Measurements from ENCODE around the gene BLTP3A. TPM values are rescaled to one million over a fixed set of nuclear protein-coding genes. Genes with fewer than 3 reads are reported as not detected.
A peak's percentile ranks its signal among the peaks of the same experiment; 100 is the strongest.
"Not testable (repeated sequence)": the region's sequence is repeated elsewhere in the genome, so short reads cannot be mapped to it uniquely, and the experiment has no call there.

The BLTP3A gene, protein sequence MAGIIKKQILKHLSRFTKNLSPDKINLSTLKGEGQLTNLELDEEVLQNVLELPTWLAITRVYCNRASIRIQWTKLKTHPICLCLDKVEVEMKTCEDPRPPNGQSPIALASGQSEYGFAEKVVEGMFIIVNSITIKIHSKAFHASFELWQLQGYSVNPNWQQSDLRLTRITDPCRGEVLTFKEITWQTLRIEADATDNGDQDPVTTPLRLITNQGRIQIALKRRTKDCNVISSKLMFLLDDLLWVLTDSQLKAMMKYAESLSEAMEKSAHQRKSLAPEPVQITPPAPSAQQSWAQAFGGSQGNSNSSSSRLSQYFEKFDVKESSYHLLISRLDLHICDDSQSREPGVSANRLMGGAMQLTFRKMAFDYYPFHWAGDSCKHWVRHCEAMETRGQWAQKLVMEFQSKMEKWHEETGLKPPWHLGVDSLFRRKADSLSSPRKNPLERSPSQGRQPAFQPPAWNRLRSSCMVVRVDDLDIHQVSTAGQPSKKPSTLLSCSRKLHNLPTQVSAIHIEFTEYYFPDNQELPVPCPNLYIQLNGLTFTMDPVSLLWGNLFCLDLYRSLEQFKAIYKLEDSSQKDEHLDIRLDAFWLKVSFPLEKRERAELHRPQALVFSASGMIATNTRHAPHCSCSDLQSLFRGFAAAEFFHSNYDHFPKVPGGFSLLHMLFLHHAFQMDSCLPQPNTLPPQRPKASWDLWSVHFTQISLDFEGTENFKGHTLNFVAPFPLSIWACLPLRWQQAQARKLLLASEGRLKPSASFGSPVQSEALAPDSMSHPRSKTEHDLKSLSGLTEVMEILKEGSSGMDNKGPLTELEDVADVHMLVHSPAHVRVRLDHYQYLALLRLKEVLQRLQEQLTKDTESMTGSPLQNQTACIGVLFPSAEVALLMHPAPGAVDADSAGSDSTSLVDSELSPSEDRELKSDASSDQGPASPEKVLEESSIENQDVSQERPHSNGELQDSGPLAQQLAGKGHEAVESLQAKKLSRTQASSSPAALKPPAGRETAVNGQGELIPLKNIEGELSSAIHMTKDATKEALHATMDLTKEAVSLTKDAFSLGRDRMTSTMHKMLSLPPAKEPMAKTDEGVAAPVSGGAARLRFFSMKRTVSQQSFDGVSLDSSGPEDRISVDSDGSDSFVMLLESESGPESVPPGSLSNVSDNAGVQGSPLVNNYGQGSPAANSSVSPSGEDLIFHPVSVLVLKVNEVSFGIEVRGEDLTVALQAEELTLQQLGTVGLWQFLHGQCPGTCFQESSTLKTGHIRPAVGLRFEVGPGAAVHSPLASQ (N-terminal part only)
- total RNA-seq (ENCODE audit: unreplicated experiment), result 27.8 TPM
- long read RNA-seq, partial matches to known transcripts, result 0 of 3 reads
- long read RNA-seq, other reads (novel, unspliced or antisense), result 3 of 3 reads

GRCh38 chr6:34791701-34792604, at the start of gene BLTP3A:
BLTP3A (plus strand) TSS chr6:34792083; CDS start chr6:34792251, 168 bp downstream.
- TF ChIP-seq CTCF (IDR thresholded peaks at IDR 0.05; ENCODE audit: partially characterized antibody, unreplicated experiment), result no peak
- peak; percentile 83 for DNase-seq
- Mint-ChIP-seq H3K4me3 (ENCODE audit: unreplicated experiment) (peak within 1 kb of the TSS; percentile 97), H3K27ac (ENCODE audit: unreplicated experiment) (peak within 1 kb of the TSS; percentile 98), H3K9me3 (ENCODE audit: unreplicated experiment) (peaks cover 4% of the 10 kb centered on the region), H3K4me1 (ENCODE audit: low read depth, unreplicated experiment) (peaks cover 8% of the 10 kb centered on the region), H3K36me3 (ENCODE audit: unreplicated experiment) (peaks cover 5% of the 10 kb centered on the region), H3K27me3 (ENCODE audit: unreplicated experiment) (peaks cover 11% of the 10 kb centered on the region)

- DNase-seq, result no peak
- Mint-ChIP-seq H3K4me1 (ENCODE audit: low read depth, unreplicated experiment) (no peaks in the 10 kb centered on the region), H3K4me3 (ENCODE audit: unreplicated experiment) (no peak overlapping the region), H3K9me3 (ENCODE audit: unreplicated experiment) (no peaks in the 10 kb centered on the region), H3K36me3 (ENCODE audit: unreplicated experiment) (no peaks in the 10 kb centered on the region), H3K27ac (ENCODE audit: unreplicated experiment) (no peak overlapping the region), H3K27me3 (ENCODE audit: unreplicated experiment) (no peaks in the 10 kb centered on the region)
- TF ChIP-seq CTCF (IDR thresholded peaks at IDR 0.05; ENCODE audit: partially characterized antibody, unreplicated experiment), result no peak
Measured at GRCh38 chr6:34742094-34742493, 49.8 kb upstream of the BLTP3A start.

DNA sequence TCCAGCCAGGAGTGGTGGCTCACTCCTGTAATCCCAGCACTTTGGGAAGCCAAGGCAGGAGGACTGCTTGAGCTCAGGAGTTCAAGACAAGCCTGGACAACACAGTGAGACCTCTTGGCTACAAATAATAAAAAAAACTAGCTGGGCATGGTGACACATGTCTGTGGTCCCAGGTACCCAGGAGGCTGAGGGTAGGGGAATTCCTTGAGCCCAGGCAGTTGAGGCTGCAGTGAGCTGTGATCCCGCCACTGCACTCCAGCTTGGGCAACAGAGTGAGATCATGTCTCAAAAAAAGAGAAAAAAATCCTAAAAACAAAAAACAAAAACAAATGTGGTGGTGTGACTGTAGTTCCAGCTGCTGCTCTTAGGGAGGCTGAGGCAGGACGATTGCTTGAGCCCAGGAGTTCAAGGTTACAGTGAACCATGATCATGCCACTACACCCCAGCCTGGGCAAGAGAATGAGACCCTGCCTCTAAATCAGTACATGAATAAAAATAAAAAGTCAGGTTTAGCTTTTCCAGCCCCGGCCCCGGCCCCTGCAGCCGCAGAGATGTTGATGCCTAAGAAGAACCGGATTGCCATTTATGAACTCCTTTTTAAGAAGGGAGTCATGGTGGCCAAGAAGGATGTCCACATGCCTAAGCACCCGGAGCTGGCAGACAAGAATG, 48.1 kb upstream of the BLTP3A start:
- H3K9me3 Mint-ChIP-seq (ENCODE audit: unreplicated experiment), result no peaks in the 10 kb centered on the region
- H3K36me3 Mint-ChIP-seq (ENCODE audit: unreplicated experiment), result no peaks in the 10 kb centered on the region
- DNase-seq, result no peak
- H3K27me3 Mint-ChIP-seq (ENCODE audit: unreplicated experiment), result no peaks in the 10 kb centered on the region
- H3K4me3 Mint-ChIP-seq (ENCODE audit: unreplicated experiment), result no peak overlapping the region
- no peak for TF ChIP-seq CTCF (IDR thresholded peaks at IDR 0.05; ENCODE audit: partially characterized antibody, unreplicated experiment)
- H3K27ac Mint-ChIP-seq (ENCODE audit: unreplicated experiment), result no peak overlapping the region
- no peaks in the 10 kb centered on the region for H3K4me1 Mint-ChIP-seq (ENCODE audit: low read depth, unreplicated experiment)

- H3K27me3 Mint-ChIP-seq (ENCODE audit: unreplicated experiment); H3K9me3 Mint-ChIP-seq (ENCODE audit: unreplicated experiment); H3K27ac Mint-ChIP-seq (ENCODE audit: unreplicated experiment); H3K4me1 Mint-ChIP-seq (ENCODE audit: low read depth, unreplicated experiment); H3K4me3 Mint-ChIP-seq (ENCODE audit: unreplicated experiment); H3K36me3 Mint-ChIP-seq (ENCODE audit: unreplicated experiment); DNase-seq: not testable (repeated sequence)
Measured at GRCh38 chr6:34744294-34744647, 47.6 kb upstream of the BLTP3A start.

Data from glutamatergic neuron (in vitro differentiated cells).